ENCODE results near the gene MCU.

MCU gene

GRCh38 chr10:72784551-72785351, 92.8 kb downstream of the MCU start:
- peak overlapping the region; percentile 66 for H3K27ac ChIP-seq
- TF ChIP-seq CTCF (conservative IDR thresholded peaks at IDR 0.05): no peak

DNA sequence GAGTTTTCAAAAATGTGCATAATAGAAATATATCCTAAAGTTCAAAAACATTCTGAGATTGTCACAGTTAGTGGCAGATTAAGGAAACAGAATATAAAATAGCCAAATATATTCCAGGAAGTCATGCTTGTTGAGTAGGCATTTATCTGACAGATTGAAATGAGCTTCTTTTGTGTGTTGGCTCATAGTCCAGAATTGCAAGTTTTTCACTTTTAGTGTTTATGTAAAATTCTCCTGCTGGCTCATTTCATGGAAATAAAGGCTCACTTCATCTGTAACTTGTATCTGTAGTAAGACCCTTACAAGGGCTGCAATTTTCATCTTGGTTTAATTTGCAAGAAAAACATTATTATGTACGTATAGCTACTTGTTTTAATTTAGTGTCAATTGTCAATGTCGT, 93.5 kb downstream of the MCU start:
- peak overlapping the region; percentile 66 for H3K27ac ChIP-seq
- TF ChIP-seq CTCF (conservative IDR thresholded peaks at IDR 0.05): no peak

GRCh38 chr10:72790216-72790990, 98.5 kb downstream of the MCU start:
- no peak for TF ChIP-seq CTCF (conservative IDR thresholded peaks at IDR 0.05)
- H3K27ac ChIP-seq: no peak overlapping the region

- H3K27ac ChIP-seq: no peak overlapping the region
- TF ChIP-seq CTCF (conservative IDR thresholded peaks at IDR 0.05): no peak
Observed at GRCh38 chr10:72792288-72792687, 100.3 kb downstream of the MCU start.

DNA sequence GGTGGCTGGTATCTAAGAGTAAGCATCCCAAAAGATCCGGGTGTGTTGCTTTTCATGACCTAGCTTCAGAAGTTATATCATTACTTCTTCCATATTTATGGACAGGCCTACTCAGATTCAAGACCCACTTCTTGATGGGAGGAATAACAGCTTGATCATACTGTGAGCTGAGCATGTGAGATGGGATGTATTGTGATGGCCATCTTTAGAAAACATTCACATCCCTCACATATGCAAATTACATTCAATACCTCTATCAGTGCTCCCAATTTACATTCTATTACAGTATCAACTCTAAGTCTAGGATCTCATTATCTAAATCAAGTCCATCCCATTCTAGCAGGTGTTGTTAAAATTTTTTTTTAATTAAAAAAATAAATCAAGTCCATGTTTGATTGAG, 101.8 kb downstream of the MCU start:
- TF ChIP-seq CTCF (conservative IDR thresholded peaks at IDR 0.05): no peak
- no peak overlapping the region for H3K27ac ChIP-seq

DNA sequence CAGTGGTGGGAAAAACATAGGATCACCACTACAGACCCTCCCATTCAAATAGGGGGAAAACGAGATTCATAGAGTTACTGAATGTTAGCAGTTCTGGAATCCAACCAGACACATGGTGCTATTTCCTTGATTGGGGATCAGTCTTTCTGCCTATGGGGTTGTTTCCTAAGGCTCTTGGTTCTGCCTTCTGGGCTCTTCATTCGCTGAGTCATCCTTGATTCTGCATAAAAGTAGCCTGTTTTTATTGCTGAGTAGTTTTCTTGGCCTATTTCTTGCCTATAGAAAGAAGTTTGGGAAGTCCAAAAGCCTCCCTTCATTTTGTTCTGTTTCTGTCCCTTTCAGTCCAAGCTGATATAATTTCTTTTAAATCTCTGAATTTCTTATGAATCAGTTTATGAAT, 102.3 kb downstream of the MCU start:
- H3K27ac ChIP-seq: no peak overlapping the region

More for the DNA sequence above, 102.3 kb downstream of the MCU start:
- TF ChIP-seq CTCF (conservative IDR thresholded peaks at IDR 0.05): no peak

All from VCaP (cell line).